PC-3 (cell line): Measurements from ENCODE around the gene PGAP6.
A peak's percentile ranks its signal among the peaks of the same experiment; 100 is the strongest.

Source experiments
- CTCF ChIP-seq: fragments of 300-600 bp; sonication (generic); conservative IDR thresholded peaks from 2 replicates; pipeline ENCODE4 v1.5.1; 2017; ENCODE audit warnings: antibody characterized with exemption, low read depth, mild to moderate bottlenecking, low read length
- EZH2 ChIP-seq: fragments of 300-600 bp; sonication (generic); IDR thresholded peaks from one replicate; pipeline ENCODE4 v1.6.1; 2017; ENCODE audit warnings: antibody characterized with exemption, mild to moderate bottlenecking, low read length; ENCODE audit not compliant: unreplicated experiment
- EZH2phosphoT487 ChIP-seq: fragments of 300-600 bp; sonication (generic); IDR thresholded peaks from 2 replicates; pipeline ENCODE4 v1.6.1; 2018; ENCODE audit warnings: mild to moderate bottlenecking, antibody characterized with exemption, low read length, borderline replicate concordance

GRCh38 chr16:425082-425718 is 43.4 kb upstream of the PGAP6 start, which contains the start of gene RAB11FIP3:
- TF ChIP-seq CTCF (peak; percentile 29; the same call in 1 of the 2 replicates), EZH2phosphoT487 (no peak), EZH2 (no peak)
